Measurements from ENCODE around the gene KIF1A.
"Not testable (repeated sequence)": the region's sequence is repeated elsewhere in the genome, so short reads cannot be mapped to it uniquely, and the experiment has no call there.

Gene KIF1A

GRCh38 chr2:240847817-240848216 is 27.8 kb upstream of the KIF1A start:
- no peak for DNase-seq

- DNase-seq, result no peak
Observed at GRCh38 chr2:240846873-240847595, 27.0 kb upstream of the KIF1A start.

- not testable (repeated sequence) for DNase-seq
Observed at GRCh38 chr2:240846309-240846708, 26.3 kb upstream of the KIF1A start.

GRCh38 chr2:240840435-240841060 is 20.5 kb upstream of the KIF1A start:
- DNase-seq, result no peak

GRCh38 chr2:240839152-240840143 is 19.4 kb upstream of the KIF1A start:
- DNase-seq, result no peak

- no peak for DNase-seq
Observed at GRCh38 chr2:240837621-240838020, 17.6 kb upstream of the KIF1A start.

- no peak for DNase-seq
Observed at GRCh38 chr2:240836781-240837467, 16.9 kb upstream of the KIF1A start.

GRCh38 chr2:240835528-240835927 is 15.5 kb upstream of the KIF1A start:
- DNase-seq, result no peak

GRCh38 chr2:240834377-240834975 is 14.5 kb upstream of the KIF1A start:
- no peak for DNase-seq

- DNase-seq, result no peak
Observed at GRCh38 chr2:240833724-240834285, 13.8 kb upstream of the KIF1A start.

- no peak for DNase-seq
Observed at GRCh38 chr2:240832921-240833494, 13.0 kb upstream of the KIF1A start.

- no peak for DNase-seq
Observed at GRCh38 chr2:240832205-240832727, 12.2 kb upstream of the KIF1A start.

GRCh38 chr2:240831594-240832204 is 11.7 kb upstream of the KIF1A start:
- DNase-seq, result no peak

- no peak for DNase-seq
Observed at GRCh38 chr2:240825476-240825875, 5.5 kb upstream of the KIF1A start.

GRCh38 chr2:240823449-240824336 is 3.7 kb upstream of the KIF1A start:
- DNase-seq, result no peak

- DNase-seq, result no peak
Observed at GRCh38 chr2:240822280-240822847, 2.3 kb upstream of the KIF1A start.

- DNase-seq, result no peak
Observed at GRCh38 chr2:240821429-240821778, 1.4 kb upstream of the KIF1A start.

- DNase-seq, result no peak
Observed at GRCh38 chr2:240820607-240821428, 799 bp upstream of the KIF1A start.

All from NK-92 treated with Interleukin-12 subunit alpha and Interleukin-12 subunit beta, amount 100 ng/mL, for 24 hours (cell line).